NCI-H187 (cell line): ENCODE measurements around the gene P2RY14.

Source experiments
- DNase-seq, 2 experiments: peaks; one replicate each; lab custom pipeline; 2025; lab: John Stamatoyannopoulos, UW

The P2RY14 gene

DNA sequence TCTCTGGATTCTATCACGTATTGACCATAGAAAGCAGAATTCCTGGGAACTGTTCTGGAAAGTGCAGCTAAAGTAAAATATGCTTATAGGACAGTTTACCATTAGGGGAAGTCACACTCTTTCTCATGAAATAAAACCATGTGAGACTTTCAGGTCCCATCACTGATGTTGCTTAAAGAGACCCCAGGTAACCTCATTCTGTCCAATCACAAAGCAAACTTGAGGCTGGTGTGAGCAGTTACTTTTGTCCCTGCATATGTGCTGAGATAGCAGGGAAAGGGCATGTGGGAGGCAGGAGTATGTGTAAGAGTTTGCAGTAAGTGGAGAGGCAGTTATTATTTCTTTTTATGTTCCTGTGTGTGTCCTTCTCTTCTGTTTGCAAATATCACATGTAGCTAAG is 22.2 kb upstream of the P2RY14 start:
- DNase-seq = no peak

DNA sequence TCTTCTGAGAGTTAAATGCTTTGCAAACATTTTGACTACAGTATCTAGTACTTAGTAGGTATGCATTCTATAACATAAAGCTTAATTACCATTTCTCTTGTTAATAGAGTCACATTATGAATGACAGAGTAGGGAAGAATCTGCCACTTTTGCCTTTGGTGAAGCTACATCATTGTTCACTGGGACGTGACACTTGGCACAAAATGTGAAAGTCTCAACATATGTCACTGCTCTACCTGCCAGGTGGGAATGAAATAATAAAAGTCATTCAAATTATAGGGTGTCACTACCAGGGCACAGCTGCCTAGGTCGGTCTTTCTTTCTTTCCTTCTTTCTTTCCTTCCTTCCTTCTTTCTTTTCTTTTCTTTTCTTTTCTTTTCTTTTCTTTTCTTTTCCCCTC is 20.7 kb upstream of the P2RY14 start:
- DNase-seq = no peak

DNA sequence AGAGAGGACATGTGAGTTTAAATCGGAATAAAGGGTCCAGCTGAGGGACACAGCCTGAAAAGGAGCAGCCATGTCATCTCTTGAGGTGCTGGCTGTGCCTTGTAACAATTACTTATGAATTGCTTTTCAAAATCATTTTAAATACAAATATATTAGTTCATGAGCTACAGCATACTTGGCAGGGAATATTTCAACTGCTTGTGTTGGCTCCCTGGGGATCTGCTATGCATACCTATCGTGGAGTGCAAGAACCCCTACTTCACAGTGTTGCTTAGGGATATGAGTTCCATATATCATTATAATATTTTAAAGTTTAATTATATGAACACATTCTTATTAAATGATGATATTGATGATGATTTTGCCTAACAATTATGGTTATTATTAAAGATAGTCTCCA is 19.1 kb upstream of the P2RY14 start:
- DNase-seq = no peak

DNA sequence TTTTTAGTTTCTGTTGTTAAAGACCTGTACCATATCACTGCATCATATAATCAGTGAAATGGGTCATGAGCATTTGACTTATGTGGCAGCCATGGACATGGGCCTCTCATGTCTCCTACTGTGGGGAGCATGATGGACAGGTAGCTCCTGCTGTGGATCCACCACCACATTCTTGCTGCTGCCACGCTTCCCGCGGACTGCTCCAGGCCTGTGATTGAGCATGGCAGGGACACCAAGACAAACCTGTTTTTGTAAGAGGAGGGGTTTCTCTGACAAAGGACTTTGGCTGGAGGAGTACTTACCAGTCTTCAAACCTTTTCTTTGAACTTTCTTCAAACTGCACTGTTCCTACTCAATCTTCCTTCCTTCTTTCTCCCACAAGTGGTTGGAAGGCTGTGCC is 17.9 kb upstream of the P2RY14 start:
- no peak for DNase-seq

DNA sequence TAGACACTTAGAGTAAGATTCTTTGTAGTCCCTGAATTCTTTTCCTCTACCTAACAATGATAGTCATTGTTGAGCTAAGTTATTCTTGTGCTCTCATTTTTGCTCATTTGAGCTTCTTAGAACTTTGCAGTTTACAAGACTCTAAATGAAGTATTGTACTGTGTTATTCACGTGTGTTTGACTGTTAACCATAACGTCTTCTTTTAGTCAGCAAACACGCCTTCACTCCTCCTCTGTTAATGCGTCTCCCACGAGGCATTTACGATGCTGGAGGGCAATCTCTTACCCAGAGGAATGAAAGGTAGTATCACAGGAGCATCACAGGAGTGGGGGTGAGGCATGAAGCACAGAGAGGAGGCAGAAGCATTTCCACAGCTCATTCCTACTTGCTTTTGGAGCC is 14.8 kb upstream of the P2RY14 start:
- DNase-seq = no peak

DNA sequence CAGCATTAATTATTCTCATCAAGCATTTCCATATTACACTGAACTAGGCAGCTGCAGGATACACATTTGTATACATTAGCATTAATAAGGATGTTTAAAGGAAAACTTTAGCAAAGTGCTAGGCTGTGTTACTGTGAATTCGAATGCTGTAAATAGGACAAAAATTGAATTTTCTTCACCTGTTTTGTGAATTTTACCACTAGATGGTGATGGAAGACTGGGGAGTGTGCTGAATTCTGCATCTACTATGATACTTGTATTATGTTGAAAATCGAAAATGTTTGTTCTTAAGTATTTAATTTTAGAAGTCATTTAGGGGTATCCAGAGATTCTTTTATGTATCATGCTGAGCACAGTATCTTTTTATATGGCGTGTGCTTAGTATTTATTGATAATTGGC is 12.3 kb upstream of the P2RY14 start:
- DNase-seq = no peak

DNA sequence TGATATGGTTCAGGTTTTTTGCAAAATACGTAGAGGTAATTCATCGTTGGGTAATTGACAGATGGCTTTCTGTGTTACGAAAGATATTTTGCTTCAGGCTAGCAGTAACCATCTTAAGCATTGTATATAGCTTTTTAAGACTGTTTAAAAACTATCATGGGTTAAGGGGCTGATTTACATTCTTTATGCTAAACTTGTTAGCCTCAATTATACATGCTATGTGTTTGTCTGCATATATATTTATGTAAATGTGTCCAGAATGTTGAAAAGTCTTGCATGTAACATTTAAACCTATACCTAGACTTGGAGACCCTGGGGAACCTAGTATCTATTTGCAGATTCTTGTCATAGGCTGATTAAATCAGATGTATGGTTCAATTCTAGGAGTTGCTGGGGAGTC is 11.1 kb upstream of the P2RY14 start:
- no peak for DNase-seq

DNA sequence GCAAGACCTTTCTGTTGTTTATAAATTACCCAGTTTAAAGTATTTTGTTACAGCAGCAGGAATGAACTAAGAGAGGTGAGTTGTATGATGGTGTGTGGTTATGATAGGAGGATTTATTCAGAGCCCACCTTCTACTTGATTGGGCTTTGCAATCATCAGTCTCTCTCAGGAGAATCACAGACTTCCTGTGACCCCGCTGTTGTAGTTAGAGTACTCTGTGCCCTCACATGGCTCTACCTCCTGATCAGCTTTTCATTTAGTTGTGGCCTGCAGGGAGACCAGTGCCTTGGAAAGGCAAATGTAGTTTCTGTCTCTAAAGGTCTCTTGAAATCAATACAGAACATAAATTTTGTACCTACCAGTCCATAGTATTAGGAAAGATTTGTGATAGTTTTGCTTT is 7.6 kb upstream of the P2RY14 start:
- no peak for DNase-seq

DNA sequence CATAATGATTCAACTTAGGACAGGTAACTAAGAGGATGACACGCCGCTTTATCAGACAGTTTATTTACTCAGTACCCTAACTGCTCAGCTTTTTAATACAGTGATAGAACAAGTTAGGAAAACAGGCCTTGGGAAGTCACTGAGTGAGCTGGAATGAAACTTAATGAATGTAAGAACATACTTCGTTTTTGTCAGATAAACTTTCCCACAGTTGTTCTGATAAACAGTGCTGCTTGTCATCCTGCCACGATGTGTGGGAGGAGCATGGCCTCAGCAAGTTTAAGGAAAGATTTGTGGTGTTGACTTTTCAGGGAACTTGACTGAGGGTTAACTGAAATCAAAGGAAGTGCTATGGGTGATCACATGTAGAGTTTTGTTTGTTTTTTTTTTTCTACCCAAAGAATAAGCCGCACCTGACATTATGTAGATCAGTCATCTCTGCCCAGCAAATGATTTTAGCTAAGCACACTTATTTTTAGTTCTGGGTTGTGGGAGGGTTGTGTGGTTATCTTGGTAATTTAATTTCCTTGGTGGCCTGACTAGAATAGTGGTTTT is 5.6 kb upstream of the P2RY14 start:
- no peak for DNase-seq

DNA sequence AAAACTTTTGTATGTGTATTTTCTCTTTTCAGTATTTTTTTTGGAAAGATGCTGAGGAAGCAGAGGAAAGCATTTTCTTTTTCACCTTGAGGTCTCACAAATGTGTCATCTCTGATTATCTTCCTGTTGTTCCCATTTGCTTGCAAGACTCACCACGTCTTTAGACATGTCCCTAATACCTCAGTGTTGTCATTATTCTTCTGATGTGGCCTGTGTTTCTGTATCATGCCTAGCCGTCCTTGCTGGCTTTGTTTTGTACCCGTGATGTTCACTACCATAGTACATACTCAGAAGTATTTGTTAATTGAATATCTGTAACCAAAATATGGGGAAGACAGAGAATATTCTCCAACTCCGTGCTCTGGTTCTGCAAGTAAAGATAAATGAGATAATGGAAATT is 5.0 kb upstream of the P2RY14 start:
- no peak for DNase-seq

DNA sequence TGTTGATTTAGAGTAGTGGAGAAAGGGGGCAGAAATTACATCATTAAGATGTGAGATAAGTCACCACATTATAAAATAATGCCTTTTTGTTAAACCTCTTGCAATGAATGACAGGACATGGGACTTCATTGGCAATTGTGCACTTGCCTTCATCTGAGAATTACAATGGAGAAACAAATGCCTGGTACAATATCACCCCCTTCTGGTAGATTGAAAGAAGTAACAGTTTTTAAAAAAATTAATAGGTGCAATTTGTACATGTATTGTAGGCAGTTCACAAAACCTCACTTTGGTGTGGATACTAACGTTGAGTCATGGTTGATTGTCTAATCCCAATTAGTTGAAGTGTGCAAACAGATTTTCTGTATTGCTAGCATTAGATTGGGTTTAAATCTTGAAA is 4.6 kb upstream of the P2RY14 start:
- DNase-seq = no peak

DNA sequence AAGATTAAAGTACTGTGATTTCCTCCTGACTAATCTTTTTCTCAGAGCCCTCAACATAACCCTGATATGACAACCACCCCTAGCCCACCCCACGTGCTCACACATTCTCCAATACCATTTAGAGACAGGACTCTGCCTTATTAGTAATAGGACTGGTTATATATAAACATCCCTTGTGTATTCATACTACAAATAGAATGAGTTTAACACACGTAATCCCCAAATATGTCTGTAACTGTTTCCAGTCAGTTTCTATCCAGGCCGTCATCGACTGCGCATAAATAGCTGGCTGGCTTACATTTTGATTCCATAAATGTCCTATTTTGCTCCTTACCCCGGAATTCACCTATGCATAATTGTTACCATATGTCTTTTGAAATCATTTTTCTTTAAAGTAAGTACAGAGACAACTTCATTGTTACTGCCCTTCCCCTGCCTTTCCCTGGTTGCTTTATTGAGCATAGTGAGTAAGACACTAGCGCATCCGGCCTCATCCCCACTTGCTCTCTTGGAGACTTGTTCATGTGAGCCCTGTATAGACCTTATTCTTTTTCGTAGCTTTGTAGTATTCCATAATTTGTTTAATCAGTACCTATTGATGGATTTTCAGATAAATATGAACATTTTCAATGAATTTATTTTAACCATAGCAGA is 3.5 kb upstream of the P2RY14 start:
- DNase-seq = no peak

DNA sequence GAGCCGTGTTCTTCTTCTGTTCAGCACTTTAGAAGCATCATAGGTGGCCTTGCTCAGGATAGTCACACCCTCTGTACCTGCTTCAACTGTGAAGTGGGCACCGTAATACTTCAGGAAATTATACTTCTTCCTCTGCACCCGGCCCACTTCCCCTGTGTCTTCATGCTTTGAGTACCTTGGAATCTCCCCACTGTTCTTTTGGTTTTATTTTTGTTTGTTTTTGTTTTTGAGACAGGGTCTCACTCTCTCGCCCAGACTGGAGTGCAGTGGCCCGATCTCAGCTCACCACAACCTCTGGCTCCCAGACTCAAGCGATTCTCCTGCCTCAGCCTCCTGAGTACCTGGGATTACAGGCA is 1.7 kb downstream of the P2RY14 start:
- no peak for DNase-seq

DNA sequence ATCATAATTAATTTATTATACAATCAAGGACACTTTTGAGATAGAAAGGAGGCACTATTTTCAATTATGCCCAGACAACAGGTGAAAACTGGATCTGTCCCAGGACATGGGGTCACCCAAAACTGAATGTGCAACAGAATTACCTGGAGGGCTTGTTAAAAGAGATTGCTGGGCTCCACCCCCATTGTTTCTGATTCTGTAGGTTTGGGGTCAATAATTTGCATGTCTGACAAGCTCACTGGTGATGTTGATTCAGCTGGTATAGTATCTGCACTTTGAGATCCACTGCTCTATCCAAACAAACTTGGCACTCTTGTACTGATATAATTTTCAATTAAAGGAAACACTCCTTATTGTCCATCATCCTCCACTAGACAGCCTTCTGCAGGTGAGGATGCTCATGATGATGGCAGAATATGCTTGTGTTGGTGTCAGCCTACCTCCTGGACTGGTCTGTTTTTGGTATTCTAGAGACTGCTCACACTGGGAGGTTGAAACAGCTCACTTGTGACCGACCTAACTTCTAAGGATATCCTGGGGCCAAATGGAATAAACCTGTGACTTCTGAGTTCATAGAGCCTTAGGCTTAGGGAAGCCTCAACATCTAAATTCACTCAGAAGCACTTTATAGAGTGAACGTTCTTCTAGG is 2.2 kb downstream of the P2RY14 start:
- DNase-seq = no peak

DNA sequence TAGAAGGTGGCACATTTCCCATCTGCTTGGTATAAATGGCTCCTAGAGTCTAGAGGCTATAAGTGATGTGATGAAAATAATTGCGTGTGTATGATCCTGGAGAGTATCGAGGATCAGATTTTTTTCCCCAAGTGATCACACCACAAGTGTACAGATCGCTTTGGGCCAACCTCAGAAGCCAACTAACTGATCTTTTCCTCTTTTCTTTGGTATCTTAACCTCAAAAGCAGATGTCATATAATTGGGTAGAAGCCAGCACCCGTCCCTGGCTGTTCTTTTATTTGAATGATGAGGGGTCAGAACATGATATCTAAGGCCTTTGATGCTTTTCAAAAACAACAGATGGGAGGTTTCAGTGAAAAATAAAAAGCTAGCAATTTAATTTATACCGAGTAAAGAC is 3.3 kb downstream of the P2RY14 start:
- no peak for DNase-seq

DNA sequence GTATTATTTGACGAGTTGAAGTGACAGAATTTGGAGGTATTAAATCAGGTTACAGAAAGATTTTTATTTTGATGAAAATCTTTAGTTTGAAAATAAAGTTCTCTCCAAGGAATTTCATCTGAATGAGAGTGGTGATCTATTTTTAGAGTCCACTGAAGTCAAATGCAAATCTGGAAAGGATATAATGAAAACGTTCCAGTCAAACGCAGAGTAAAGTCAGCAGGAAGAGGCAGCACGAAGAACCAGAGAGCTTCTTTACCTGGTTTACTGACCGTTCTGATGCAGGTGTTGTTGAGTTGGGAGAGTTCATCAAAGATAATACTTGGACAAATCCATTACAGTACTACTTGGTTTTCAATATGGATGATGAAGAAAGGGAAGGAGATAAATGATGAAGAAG is 8.7 kb downstream of the P2RY14 start:
- no peak for DNase-seq

DNA sequence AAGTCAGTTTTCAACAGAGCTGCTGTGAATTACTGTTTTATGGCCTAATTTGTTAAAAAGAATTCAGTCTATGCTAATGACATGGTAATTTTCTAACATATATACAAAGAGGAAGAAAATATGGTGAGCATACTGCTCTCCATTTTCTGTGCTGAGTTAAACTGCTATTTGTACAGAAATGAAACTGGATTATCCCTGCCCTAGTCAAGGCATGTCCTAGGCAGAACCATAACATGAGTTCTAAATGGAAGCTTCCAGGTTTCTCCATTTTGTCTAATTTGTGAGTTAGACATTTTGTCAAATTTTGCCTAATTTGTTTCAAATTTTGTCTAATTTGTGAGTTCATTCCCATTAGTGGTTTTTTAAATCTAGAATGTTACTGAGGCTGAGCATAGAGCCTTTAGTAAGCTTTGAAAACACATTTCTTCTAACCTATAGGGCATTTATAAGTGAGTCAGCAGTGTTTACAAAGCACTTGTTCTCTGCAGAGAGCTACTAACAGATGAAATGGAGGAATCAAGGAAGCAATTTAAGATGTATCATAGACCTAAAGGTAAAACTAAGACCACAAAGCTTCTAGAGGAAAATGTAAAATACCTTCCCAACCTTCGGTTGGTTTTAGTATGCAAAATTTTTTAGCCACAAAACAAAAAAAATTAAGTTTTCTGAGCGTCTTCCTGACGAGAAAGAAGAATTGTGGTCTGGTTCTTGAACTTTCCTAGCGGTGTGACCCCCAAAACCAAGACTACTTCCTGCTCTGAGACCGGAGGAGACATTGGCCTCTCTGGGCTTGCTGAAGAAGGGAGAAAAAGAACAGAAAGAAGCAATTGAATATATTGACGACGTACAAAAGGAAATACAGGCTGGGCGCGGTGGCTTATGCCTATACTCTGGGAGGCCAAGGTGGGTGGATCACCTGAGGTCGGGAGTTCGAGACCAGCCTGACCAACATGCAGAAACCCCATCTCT is 9.8 kb downstream of the P2RY14 start:
- no peak for DNase-seq

DNA sequence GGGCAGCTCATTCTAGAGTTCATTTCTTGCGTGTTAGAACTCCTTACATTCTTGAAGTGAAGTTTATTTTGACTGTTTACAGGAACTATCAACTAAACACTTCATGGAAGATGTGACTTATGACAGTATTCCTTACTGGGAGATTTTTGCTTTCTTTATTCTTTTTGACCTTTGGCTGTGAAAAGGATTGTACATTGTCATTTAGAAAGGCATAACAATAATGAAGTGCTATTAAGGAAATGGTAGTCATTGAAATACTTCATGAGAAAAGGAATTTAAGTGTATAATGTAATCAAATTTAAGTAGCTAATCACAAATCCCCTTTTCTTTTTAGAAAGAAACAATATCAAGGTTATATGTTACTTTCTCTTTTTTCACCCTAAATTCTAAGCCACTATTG is 11.3 kb downstream of the P2RY14 start:
- no peak for DNase-seq

DNA sequence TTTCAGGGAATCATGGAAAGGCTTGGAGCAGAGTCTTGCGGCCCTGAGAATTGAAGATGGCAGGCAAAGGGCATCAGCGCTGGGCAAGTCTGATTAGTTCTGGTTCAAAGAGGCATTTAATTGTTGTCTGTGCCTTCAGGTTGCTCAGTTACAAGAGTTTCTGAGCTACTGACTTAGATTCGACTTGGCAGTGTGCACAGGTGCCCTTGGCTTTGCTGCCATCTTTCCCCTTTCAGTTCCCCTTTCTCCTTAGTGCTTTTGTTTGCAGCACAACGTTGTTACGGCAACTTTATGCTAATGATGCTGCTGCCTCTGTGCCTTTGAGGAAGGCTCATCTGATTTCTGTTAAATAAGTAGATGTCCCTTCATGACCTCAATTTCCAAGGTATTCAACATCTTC is 12.5 kb downstream of the P2RY14 start:
- DNase-seq = no peak

DNA sequence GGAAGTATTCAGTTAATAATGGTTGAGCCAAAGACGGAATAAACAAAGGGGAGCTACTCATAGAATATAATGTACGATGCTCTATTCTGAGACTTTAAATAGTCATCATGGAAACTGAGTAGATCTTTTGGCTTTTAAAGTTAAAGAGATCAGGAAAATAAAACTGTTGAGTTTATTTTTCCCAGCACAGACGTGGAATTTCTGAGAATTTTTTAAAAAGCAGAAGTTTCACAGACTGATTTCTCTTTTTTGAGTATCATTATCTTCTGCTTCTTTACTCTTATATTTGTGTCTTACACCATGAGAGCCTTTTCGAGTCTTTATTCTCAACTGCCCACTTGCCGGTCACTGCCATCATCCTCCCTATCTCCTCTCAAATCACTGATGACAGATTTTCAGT is 13.2 kb downstream of the P2RY14 start:
- DNase-seq = no peak

DNA sequence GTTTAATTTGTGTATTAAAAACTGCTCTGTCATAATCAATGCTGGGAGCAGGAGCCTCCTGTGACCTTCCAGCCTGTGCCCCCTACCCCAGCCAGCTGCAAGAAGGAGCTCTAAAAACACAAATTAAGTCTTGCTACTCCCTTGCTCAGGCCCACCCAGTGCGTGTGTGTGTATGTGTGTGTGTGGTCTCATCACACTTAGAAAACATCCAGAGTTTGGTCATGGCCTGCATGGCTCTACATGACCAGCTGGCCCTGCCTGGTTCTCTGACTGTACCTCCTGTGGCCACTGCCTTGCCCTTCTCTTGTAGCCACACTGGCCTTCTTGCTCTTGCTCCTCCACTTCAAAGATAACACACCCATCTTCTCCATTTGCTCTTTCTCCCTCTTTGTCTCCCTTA is 13.7 kb downstream of the P2RY14 start:
- DNase-seq = no peak

DNA sequence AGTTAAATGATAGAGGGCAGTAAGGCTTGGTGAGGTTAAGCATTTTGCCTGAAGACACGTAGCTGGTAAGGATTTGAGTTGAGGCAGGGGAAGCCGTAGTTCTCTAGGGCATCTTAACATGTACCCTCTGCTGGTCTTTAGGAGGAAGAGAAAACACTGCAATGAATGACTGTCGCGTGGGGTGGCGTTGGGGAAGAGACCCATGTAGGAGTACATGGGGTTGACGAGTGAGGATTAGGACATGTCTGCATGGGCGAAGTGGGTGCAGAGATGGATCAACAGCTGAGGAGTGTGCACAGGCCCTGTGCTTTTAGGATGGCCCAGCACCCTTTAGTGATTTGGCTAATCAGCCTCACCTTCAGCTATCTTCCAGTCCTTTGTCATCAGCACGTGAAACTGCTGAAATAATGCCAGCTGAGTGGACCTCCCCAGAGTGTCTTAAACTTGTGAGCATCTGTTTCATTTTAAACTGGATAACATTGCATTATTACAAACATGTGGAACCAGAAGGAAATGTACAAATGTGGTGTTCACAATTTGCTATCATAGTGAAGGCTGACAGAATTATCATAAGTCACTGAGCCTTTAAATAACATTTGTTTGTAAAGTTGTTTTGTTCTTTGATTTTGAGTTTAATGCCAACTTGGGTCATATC is 15.3 kb downstream of the P2RY14 start:
- no peak for DNase-seq
